GM18873 (cell line): ENCODE data around the gene ELF4.

Source experiments
- ATAC-seq: cut with Tn5 transposase; IDR thresholded peaks from one replicate; pipeline ENCODE4 v1.9.1; 2021; ENCODE audit warnings: mild to moderate bottlenecking, moderate library complexity, moderate number of reproducible peaks; ENCODE audit not compliant: unreplicated experiment, low FRiP score

Gene ELF4

GRCh38 chrX:130110379-130111219, at the start of gene ELF4:
TSS of gene ELF4 (minus strand) at chrX:130110497. CDS start at chrX:130081330, 29,167 bp downstream.
- ATAC-seq: no peak

GRCh38 chrX:130159776-130160175, 49.5 kb upstream of the ELF4 start:
- no peak for ATAC-seq

GRCh38 chrX:130158311-130158710, 48.0 kb upstream of the ELF4 start:
- no peak for ATAC-seq

GRCh38 chrX:130155564-130155963, 45.3 kb upstream of the ELF4 start:
- ATAC-seq: no peak

- no peak for ATAC-seq
These were observed 37.3 kb upstream of the ELF4 start for GRCh38 chrX:130147631-130148030.

- ATAC-seq: no peak
These were observed 34.8 kb upstream of the ELF4 start for GRCh38 chrX:130145123-130145522.

GRCh38 chrX:130144509-130144908, 34.2 kb upstream of the ELF4 start:
- ATAC-seq: no peak

- ATAC-seq: no peak
These were observed 29.3 kb upstream of the ELF4 start for GRCh38 chrX:130139474-130140201.

GRCh38 chrX:130136961-130137360, 26.7 kb upstream of the ELF4 start:
- ATAC-seq: no peak

GRCh38 chrX:130136496-130136895, 26.2 kb upstream of the ELF4 start:
- ATAC-seq: no peak

- ATAC-seq: no peak
These were observed 20.7 kb upstream of the ELF4 start for GRCh38 chrX:130130990-130131389.

- no peak for ATAC-seq
These were observed 15.0 kb upstream of the ELF4 start for GRCh38 chrX:130125091-130125874.

GRCh38 chrX:130124577-130124976, 14.3 kb upstream of the ELF4 start:
- no peak for ATAC-seq

- ATAC-seq: no peak
These were observed 11.2 kb upstream of the ELF4 start for GRCh38 chrX:130121505-130121800.

- peak; percentile 54 for ATAC-seq
These were observed 10.6 kb upstream of the ELF4 start for GRCh38 chrX:130120746-130121504.

GRCh38 chrX:130120321-130120731, 10.0 kb upstream of the ELF4 start:
- peak; percentile 20 for ATAC-seq

GRCh38 chrX:130119312-130119898, 9.1 kb upstream of the ELF4 start:
- no peak for ATAC-seq

GRCh38 chrX:130118441-130119311, 8.4 kb upstream of the ELF4 start:
- ATAC-seq: no peak

GRCh38 chrX:130117166-130117565, 6.9 kb upstream of the ELF4 start:
- ATAC-seq: no peak
